Ovary (tissue), 9 donors: Measurements from ENCODE around the gene ARHGAP18. TPM values are rescaled to one million over a fixed set of nuclear protein-coding genes. Genes with fewer than 3 reads are reported as not detected.

ENCODE experiments used
- DNase-seq, 5 donors: peaks; one replicate each; pipeline ENCODE4 v3.0.0-alpha.2; 2019 to 2020
- H3K27ac ChIP-seq, 2 donors: fragments of 200-600 bp; one replicate each; pipeline versions ENCODE4 v1.5.1 to v1.8.0; 2019 to 2022
- H3K27me3 ChIP-seq: fragments of 200-600 bp; one replicate; pipeline ENCODE4 v1.8.0; 2022
- H3K36me3 ChIP-seq: fragments of 200-600 bp; sonication (generic); one replicate; pipeline ENCODE4 v1.5.1; 2019
- H3K4me1 ChIP-seq: one replicate; pipeline ENCODE4 v1.8.1; 2013; ENCODE audit warnings: mild to moderate bottlenecking, moderate library complexity; ENCODE audit not compliant: insufficient read depth
- H3K4me3 ChIP-seq: fragments of 200-600 bp; sonication (generic); one replicate; pipeline ENCODE4 v1.5.1; 2017
- H3K9me3 ChIP-seq, 2 donors: fragments of 200-600 bp in 1 of 2; sonication (generic) in 1 of 2; one replicate each; pipeline versions ENCODE4 v1.5.1 to v1.8.1; 2013 to 2019; ENCODE audit warnings: mild to moderate bottlenecking in 1 of 2, moderate library complexity in 1 of 2
- EP300 ChIP-seq: sonication (generic); formaldehyde crosslinking; IDR thresholded peaks from one replicate; pipeline ENCODE4 v1.6.1; 2017; ENCODE audit warnings: antibody characterized with exemption
- POLR2A ChIP-seq: fragments of 450-650 bp; IDR thresholded peaks from one replicate; pipeline ENCODE4 v1.6.1; 2017; ENCODE audit warnings: antibody characterized with exemption, mild to moderate bottlenecking, moderate library complexity
- WGBS, 3 donors: extraction: QIAGEN DNeasy Blood & Tissue Kit in 1 of 3; methylation state at CpG; one replicate each; pipeline versions ENCODE4 v1.1.5 to v1.1.7; 2013 to 2017; 5-methylcytosine and 5-hydroxymethylcytosine counted together
- intact Hi-C, 4 donors: fragments of 100-400 bp; cut with DNase I; formaldehyde crosslinking; loops; one replicate each; pipeline versions ENCODE4 v1.11.0 to v1.15.1; 2022 to 2023
- polyA plus RNA-seq, 2 donors: library from polyadenylated mRNA; stranded (reverse); fragments of 200-250 nt in 1 of 2; fragments of 350-450 nt in 1 of 2; fragmentation: Illumina TruSeq in 1 of 2; extraction: RNeasy Lipid Tissue Mini Kit (QIAGEN cat#74804) in 1 of 2; gene quantifications; one replicate each; pipeline ENCODE4 v1.2.3, GENCODE V29; 2013 to 2014
- total RNA-seq, 7 donors: library from RNA; depleted of rRNA in 2 of 7; stranded (reverse); fragments of >200 nt in 2 of 7; fragmentation: NEBNext Ultra II Directional in 3 of 7; extraction: Animal tissue kit (Norgen Biotek cat#: 25700) in 3 of 7; gene quantifications; one replicate each; pipeline versions ENCODE4 v1.1.0 to v1.2.4, GENCODE V29; 2016 to 2023
- TF ChIP-seq, protein P1 (sequence below), 3 donors: fragments of 450-650 bp in 2 of 3; fragments of 200-600 bp in 1 of 3; IDR thresholded peaks; one replicate each; pipeline versions ENCODE4 v1.5.1 to v1.8.0; 2016 to 2022; ENCODE audit warnings: antibody characterized with exemption in 3 of 3, mild to moderate bottlenecking in 1 of 3
- donor health status: DM: no; HTN: no; CAD: no; lungs with moderate emphysema.
- donor health status: DM: no; HTN: no; CAD: no.
- donor health status: Bipolar disorder and iron deficiency.
- donor health status: DM: yes; HTN: yes; CAD: no.
- donor health status: DM: no; HTN: no; CAD: no.
- donor health status: DM: yes; HTN: yes; CAD: no.

ARHGAP18 gene
- total and polyA plus RNA-seq, 9 donors: 4.4 to 35.3 (median 9.6) TPM

DNA sequence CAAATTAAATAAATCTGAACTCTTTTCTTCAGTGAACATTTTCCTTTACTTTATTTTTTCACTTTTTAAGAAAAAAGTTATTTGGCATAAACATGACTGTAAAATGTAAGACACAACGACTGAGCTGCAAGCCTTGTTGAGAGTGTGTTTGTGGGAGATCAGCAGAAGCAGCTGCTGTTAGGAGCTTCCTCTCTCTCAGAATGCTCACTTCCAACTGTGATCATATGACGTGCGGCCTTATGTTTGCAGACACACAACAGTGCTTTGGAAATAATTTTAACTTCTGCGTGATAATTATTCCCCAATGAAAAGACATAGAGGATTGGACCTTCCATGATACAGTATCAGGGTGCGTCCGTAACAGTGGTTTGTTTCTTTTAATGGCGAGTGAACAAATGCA, 104.0 kb downstream of the ARHGAP18 start:
- Histone ChIP-seq H3K27ac (no peak overlapping the region), H3K9me3 (no peaks in the 10 kb centered on the region), H3K36me3 (no peaks in the 10 kb centered on the region), H3K4me1 (no peaks in the 10 kb centered on the region), H3K27me3 (no peaks in the 10 kb centered on the region), H3K4me3 (no peak overlapping the region)
- no peak for DNase-seq
- no peak for TF ChIP-seq EP300
- TF ChIP-seq, protein P1, sequence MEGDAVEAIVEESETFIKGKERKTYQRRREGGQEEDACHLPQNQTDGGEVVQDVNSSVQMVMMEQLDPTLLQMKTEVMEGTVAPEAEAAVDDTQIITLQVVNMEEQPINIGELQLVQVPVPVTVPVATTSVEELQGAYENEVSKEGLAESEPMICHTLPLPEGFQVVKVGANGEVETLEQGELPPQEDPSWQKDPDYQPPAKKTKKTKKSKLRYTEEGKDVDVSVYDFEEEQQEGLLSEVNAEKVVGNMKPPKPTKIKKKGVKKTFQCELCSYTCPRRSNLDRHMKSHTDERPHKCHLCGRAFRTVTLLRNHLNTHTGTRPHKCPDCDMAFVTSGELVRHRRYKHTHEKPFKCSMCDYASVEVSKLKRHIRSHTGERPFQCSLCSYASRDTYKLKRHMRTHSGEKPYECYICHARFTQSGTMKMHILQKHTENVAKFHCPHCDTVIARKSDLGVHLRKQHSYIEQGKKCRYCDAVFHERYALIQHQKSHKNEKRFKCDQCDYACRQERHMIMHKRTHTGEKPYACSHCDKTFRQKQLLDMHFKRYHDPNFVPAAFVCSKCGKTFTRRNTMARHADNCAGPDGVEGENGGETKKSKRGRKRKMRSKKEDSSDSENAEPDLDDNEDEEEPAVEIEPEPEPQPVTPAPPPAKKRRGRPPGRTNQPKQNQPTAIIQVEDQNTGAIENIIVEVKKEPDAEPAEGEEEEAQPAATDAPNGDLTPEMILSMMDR (IDR thresholded peaks at IDR 0.05): no peak
- no peak for TF ChIP-seq POLR2A
- intact Hi-C loops: loop anchor here in 1 of 4 donors (10.0 kb wide), 1 partner anchor 119 kb away; no protein-coding TSS in a partner anchor
- 66 to 76% (median 70%) methylated on average over 7 of the region's 7 CpGs for WGBS, 3 donors

DNA sequence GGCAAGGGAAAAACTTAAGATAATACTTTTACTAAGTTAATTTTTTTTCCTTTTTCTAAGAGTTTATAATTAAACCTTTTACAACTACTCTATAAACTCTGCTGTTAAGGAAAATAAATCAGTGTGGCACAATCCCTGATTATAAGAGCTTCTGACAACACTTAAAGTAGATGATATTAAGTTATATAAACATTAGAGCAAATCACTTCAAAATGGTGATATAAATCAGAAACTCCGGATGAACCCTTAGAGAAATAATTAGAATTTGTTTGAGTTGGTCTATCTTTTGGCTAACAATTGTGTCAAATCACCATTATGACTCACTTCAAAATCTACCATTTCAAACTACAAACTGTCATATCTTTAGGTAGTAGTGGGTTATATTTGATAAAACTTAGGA, 104.9 kb downstream of the ARHGAP18 start:
- intact Hi-C loops: loop anchor here in 1 of 4 donors (10.0 kb wide), 1 partner anchor 120 kb away; no protein-coding TSS in a partner anchor

DNA sequence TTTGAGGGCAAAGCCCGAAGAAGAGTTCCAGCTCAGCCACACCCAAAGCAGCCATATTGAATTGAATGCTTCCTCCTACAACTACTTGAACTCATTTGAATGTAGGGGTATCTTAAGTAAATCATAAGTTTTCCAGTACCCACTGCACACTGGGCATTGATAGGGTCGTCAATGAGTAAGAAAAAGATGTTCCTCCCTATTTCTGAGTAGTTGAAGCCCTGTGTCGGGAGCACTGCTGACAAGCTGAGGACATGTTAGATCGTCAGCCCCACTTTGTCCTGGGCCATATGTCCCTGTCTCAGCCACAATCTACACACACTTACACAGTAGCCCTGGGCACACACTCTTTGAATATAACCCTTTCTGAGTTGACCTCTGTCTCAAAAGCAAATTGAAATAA, 105.7 kb downstream of the ARHGAP18 start:
- Histone ChIP-seq H3K27ac (no peak overlapping the region), H3K36me3 (no peaks in the 10 kb centered on the region), H3K4me1 (no peaks in the 10 kb centered on the region), H3K27me3 (no peaks in the 10 kb centered on the region), H3K9me3 (no peaks in the 10 kb centered on the region), H3K4me3 (no peak overlapping the region)
- no peak for TF ChIP-seq EP300
- TF ChIP-seq, protein P1 (IDR thresholded peaks at IDR 0.05): no peak
- TF ChIP-seq POLR2A: no peak
- intact Hi-C loops: loop anchor here in 1 of 4 donors (10.0 kb wide), 1 partner anchor 120 kb away; no protein-coding TSS in a partner anchor
- WGBS, 3 donors: 97 to 98% (median 98%) methylated on average over 4 of the region's 4 CpGs
- DNase-seq: no peak

More for the DNA sequence above, 104.9 kb downstream of the ARHGAP18 start:
- no peaks in the 10 kb centered on the region for H3K4me1 ChIP-seq
- TF ChIP-seq, protein P1 (IDR thresholded peaks at IDR 0.05): no peak
- no peak for DNase-seq
- WGBS, 3 donors: 46 to 61% (median 52%) methylated on average over 1 of the region's 1 CpG
- H3K9me3 ChIP-seq: no peaks in the 10 kb centered on the region
- H3K27ac ChIP-seq: no peak overlapping the region
- H3K36me3 ChIP-seq: no peaks in the 10 kb centered on the region
- no peak overlapping the region for H3K4me3 ChIP-seq
- no peaks in the 10 kb centered on the region for H3K27me3 ChIP-seq

DNA sequence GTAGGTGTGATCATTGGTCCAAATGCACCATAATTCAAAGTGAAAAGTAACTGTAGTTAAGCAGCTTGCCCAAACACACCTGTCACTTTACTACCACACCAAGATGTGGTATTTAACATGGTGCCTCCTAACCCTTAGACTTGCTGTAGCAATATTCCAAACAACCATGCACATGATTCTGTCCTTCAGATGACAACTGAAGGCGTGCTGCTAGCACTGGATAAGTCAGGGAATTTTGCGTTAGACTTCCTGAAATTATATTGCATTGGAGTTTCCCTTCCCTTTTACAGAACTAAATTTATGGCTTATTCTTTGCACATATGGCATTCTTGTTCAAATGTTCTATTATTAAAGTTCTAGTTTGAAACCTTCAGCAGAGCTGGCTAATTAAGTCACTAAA, 106.2 kb downstream of the ARHGAP18 start:
- Histone ChIP-seq H3K27me3 (no peaks in the 10 kb centered on the region), H3K36me3 (no peaks in the 10 kb centered on the region), H3K27ac (no peak overlapping the region), H3K4me3 (no peak overlapping the region), H3K4me1 (no peaks in the 10 kb centered on the region), H3K9me3 (no peaks in the 10 kb centered on the region)
- intact Hi-C loops: loop anchor here in 1 of 4 donors (10.0 kb wide), 1 partner anchor 121 kb away; no protein-coding TSS in a partner anchor
- 94 to 96% (median 96%) methylated on average over 2 of the region's 2 CpGs for WGBS, 3 donors
- TF ChIP-seq POLR2A: no peak
- no peak for TF ChIP-seq EP300
- TF ChIP-seq, protein P1 (IDR thresholded peaks at IDR 0.05): no peak
- DNase-seq: no peak
